Measurements from ENCODE around the gene LCN6. TPM values are rescaled to one million over a fixed set of nuclear protein-coding genes. Genes with fewer than 3 reads are reported as not detected.

The LCN6 gene
- total and polyA plus RNA-seq, 8 donors: 0.38 to 18.9 TPM; not detected in 6

DNA sequence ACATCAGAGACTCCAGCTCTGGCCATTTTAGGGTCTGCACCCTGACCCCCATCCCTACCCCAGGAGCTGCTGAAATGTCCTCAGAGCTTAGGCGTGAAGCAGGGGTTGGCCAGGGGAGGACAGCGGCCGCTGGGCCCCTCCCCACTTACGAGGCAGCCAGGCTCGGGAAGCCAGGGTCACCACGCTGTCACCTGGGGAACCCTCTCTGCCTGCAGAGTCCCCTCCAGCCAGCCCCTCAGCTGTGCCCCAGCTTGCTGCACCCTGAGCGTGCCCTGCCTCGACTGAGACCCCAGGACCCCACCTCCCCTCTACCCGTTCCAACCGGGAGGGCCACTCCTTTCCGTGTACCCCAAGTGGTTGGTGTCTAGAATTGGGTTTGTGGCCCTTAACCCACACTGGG lies 8.3 kb downstream of the LCN6 start:
- no peak for TF ChIP-seq CTCF (IDR thresholded peaks at IDR 0.05)
- intact Hi-C loops (cut with DNase I): no loop called here
- H3K4me1 ChIP-seq: peaks cover 15 to 20% of the 10 kb centered on the region in 2 donors
- no peak overlapping the region for H3K4me3 ChIP-seq
- H3K27ac ChIP-seq: no peak overlapping the region
- DNase-seq: no peak
- H3K9me3 ChIP-seq: no peaks in the 10 kb centered on the region
- no peaks in the 10 kb centered on the region for H3K36me3 ChIP-seq
- peaks cover 16 to 53% of the 10 kb centered on the region in 2 donors for H3K27me3 ChIP-seq
- no peak for ATAC-seq

- intact Hi-C loops (cut with DNase I): no loop called here
- Histone ChIP-seq H3K4me3 (no peak overlapping the region), H3K36me3 (no peaks in the 10 kb centered on the region), H3K4me1 (peaks cover 15 to 20% of the 10 kb centered on the region in 2 donors), H3K9me3 (no peaks in the 10 kb centered on the region), H3K27ac (no peak overlapping the region), H3K27me3 (peaks cover 16 to 53% of the 10 kb centered on the region in 2 donors)
- TF ChIP-seq CTCF (IDR thresholded peaks at IDR 0.05): no peak
- ATAC-seq (no peak), DNase-seq (peak in 1 of 4 donors; percentile 76)
Observed at GRCh38 chr9:136739509-136739908, 8.8 kb downstream of the LCN6 start.

GRCh38 chr9:136738960-136739359 lies 9.4 kb downstream of the LCN6 start:
- TF ChIP-seq CTCF (IDR thresholded peaks at IDR 0.05): no peak
- H3K36me3 ChIP-seq: no peaks in the 10 kb centered on the region
- H3K4me1 ChIP-seq: peaks cover 15 to 20% of the 10 kb centered on the region in 2 donors
- ATAC-seq (no peak), DNase-seq (no peak)
- intact Hi-C loops (cut with DNase I): no loop called here
- H3K9me3 ChIP-seq: no peaks in the 10 kb centered on the region
- no peak overlapping the region for H3K27ac ChIP-seq
- H3K27me3 ChIP-seq: peaks cover 16 to 49% of the 10 kb centered on the region in 2 donors
- no peak overlapping the region for H3K4me3 ChIP-seq

- no peak overlapping the region for H3K27ac ChIP-seq
- no peaks in the 10 kb centered on the region for H3K36me3 ChIP-seq
- no peak overlapping the region for H3K4me3 ChIP-seq
- DNase-seq (no peak), ATAC-seq (no peak)
- no peaks in the 10 kb centered on the region for H3K9me3 ChIP-seq
- H3K4me1 ChIP-seq: peaks cover 2% of the 10 kb centered on the region in 2 donors
- intact Hi-C loops (cut with DNase I): no loop called here
- peaks cover 0 to 19% of the 10 kb centered on the region in 2 donors for H3K27me3 ChIP-seq
- TF ChIP-seq CTCF (IDR thresholded peaks at IDR 0.05): no peak
Observed at GRCh38 chr9:136735812-136736480, 12.4 kb downstream of the LCN6 start.

DNA sequence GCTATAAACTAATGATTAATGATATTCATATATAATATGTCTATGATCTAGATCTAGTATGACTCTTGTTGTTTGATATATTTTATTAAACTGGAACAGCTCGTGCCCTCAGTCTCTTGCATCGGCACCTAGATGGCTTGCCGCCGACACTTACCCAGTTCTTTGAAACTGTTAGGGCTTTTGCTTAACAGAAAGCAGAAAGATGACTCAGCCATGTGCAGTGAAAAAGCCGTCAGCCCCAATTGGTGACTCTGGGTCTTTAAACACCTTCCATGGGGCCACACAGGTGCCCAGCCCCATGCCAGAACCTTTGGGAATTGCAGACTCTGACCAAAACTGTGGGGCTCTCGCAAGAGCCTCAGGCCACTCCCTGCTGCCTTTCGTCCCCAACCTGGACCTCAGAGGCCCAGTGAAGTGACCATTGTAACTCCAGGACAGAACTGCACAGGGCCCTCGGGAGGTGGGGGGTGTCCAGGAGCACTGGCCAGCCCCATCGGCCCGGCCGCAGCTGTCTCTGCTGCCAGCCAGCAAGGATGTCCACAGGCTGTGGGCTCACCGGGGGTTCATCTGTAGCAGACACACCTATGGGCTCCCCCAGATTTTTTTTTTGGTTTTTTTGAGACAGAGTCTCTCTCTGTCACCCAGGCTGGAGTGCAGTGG lies 13.4 kb downstream of the LCN6 start:
- no peak overlapping the region for H3K27ac ChIP-seq
- no peaks in the 10 kb centered on the region for H3K36me3 ChIP-seq
- ATAC-seq (no peak), DNase-seq (peak in 1 of 4 donors; percentile 54)
- intact Hi-C loops (cut with DNase I): no loop called here
- no peaks in the 10 kb centered on the region for H3K9me3 ChIP-seq
- peaks cover 0 to 9% of the 10 kb centered on the region in 2 donors for H3K27me3 ChIP-seq
- no peaks in the 10 kb centered on the region for H3K4me1 ChIP-seq
- no peak overlapping the region for H3K4me3 ChIP-seq
- no peak for TF ChIP-seq CTCF (IDR thresholded peaks at IDR 0.05)

Data from left lung (tissue), 10 donors.